IMR-90 (cell line): ENCODE results near the gene ZBTB3. TPM values are rescaled to one million over a fixed set of nuclear protein-coding genes. Genes with fewer than 3 reads are reported as not detected.
"Not testable (repeated sequence)": the region's sequence is repeated elsewhere in the genome, so short reads cannot be mapped to it uniquely, and the experiment has no call there.

ENCODE experiments used
- ATAC-seq: fragments of 200-7000 bp; cut with Tn5 transposase; 2 replicates; pipeline ENCODE4 v1.9.1; 2020; ENCODE audit warnings: low read depth, mild to moderate bottlenecking, moderate library complexity
- BruUV-seq: library from RNA; stranded (reverse); fragments of 400-500 nt; replicated peaks from 2 replicates; lab custom pipeline; 2021; lab: Mats Ljungman, UMichigan
- CTCF ChIA-PET: fragments of 300-600 bp; formaldehyde crosslinking; extraction: SDS; loops from one replicate; lab custom pipeline; 2021; ENCODE audit warnings: antibody characterized with exemption; lab: Yijun Ruan, JAX
- POLR2A ChIA-PET: fragments of 300-600 bp; sonication (Branson Sonifier 250); formaldehyde crosslinking; loops from one replicate; lab custom pipeline; 2022; ENCODE audit warnings: antibody characterized with exemption; ENCODE audit not compliant: unreplicated experiment; lab: Charles Lee
- DNase-seq: peaks from one replicate; pipeline ENCODE4 v3.0.0; 2013
- H2AFZ ChIP-seq: replicated peaks from 2 replicates; pipeline ENCODE3; 2013; ENCODE audit warnings: low read length, mild to moderate bottlenecking; ENCODE audit not compliant: poor library complexity
- H2AK5ac ChIP-seq: 2 replicates; pipeline ENCODE4 v1.6.1; 2013; ENCODE audit warnings: low read depth, low read length, inconsistent platforms
- H2AK9ac ChIP-seq: replicated peaks from 2 replicates; pipeline ENCODE3; 2013; ENCODE audit warnings: mild to moderate bottlenecking, low read depth, low read length, moderate library complexity; ENCODE audit not compliant: poor library complexity
- H2BK120ac ChIP-seq: 2 replicates; pipeline ENCODE4 v1.6.1; 2013; ENCODE audit warnings: low read depth, low read length, inconsistent platforms
- H2BK15ac ChIP-seq: 3 replicates; pipeline ENCODE4 v1.6.1; 2013; ENCODE audit warnings: low read depth, low read length, inconsistent platforms
- H2BK20ac ChIP-seq: 2 replicates; pipeline ENCODE4 v1.6.1; 2013; ENCODE audit warnings: low read depth, mild to moderate bottlenecking, inconsistent platforms, low read length, moderate library complexity
- H2BK5ac ChIP-seq: 2 replicates; pipeline ENCODE4 v1.6.1; 2013; ENCODE audit warnings: mild to moderate bottlenecking, low read depth, low read length, inconsistent platforms; ENCODE audit not compliant: poor library complexity, severe bottlenecking
- H3K14ac ChIP-seq: replicated peaks from 2 replicates; pipeline ENCODE4 v1.6.1; 2013; ENCODE audit warnings: low read depth, low read length, inconsistent platforms
- H3K18ac ChIP-seq: 2 replicates; pipeline ENCODE4 v1.6.1; 2013; ENCODE audit warnings: low read depth, low read length, control low read depth
- H3K23ac ChIP-seq: 2 replicates; pipeline ENCODE4 v1.6.1; 2013; ENCODE audit warnings: low read depth, low read length, inconsistent platforms
- H3K27ac ChIP-seq: 2 replicates; pipeline ENCODE4 v1.5.1; 2013; ENCODE audit warnings: mild to moderate bottlenecking, control low read depth, low read length; ENCODE audit not compliant: insufficient read depth
- H3K27me3 ChIP-seq: 2 replicates; pipeline ENCODE4 v1.6.1; 2013; ENCODE audit warnings: low read length; ENCODE audit not compliant: control insufficient read depth, insufficient read depth
- H3K36me3 ChIP-seq: 2 replicates; pipeline ENCODE4 v1.6.1; 2013; ENCODE audit warnings: low read length, mixed read lengths; ENCODE audit not compliant: control insufficient read depth, insufficient read depth
- H3K4ac ChIP-seq: 2 replicates; pipeline ENCODE4 v1.6.1; 2013; ENCODE audit warnings: low read depth, low read length, inconsistent platforms
- H3K4me1 ChIP-seq: 2 replicates; pipeline ENCODE4 v1.6.1; 2013; ENCODE audit warnings: low read length, mixed read lengths; ENCODE audit not compliant: control insufficient read depth, insufficient read depth
- H3K4me2 ChIP-seq: 2 replicates; pipeline ENCODE4 v1.6.1; 2013; ENCODE audit warnings: low read depth, mild to moderate bottlenecking, control low read depth, low read length, moderate library complexity
- H3K4me3 ChIP-seq: 2 replicates; pipeline ENCODE4 v1.5.1; 2013; ENCODE audit warnings: low read depth, mild to moderate bottlenecking, control low read depth, low read length, moderate library complexity; ENCODE audit not compliant: insufficient read depth
- H3K56ac ChIP-seq: 2 replicates; pipeline ENCODE4 v1.6.1; 2013; ENCODE audit warnings: low read length, inconsistent platforms; ENCODE audit not compliant: insufficient read depth; ENCODE audit errors: extremely low read depth
- H3K79me1 ChIP-seq, 2 experiments: 2 replicates each; pipeline ENCODE4 v1.6.1; 2013; ENCODE audit warnings: low read length in 2 of 2, inconsistent platforms in 1 of 2, low read depth in 1 of 2
- H3K9ac ChIP-seq: 2 replicates; pipeline ENCODE4 v1.6.1; 2013; ENCODE audit warnings: low read depth, low read length, control low read depth
- H3K9me1 ChIP-seq: 2 replicates; pipeline ENCODE4 v1.6.1; 2013; ENCODE audit warnings: low read length, inconsistent platforms; ENCODE audit not compliant: insufficient read depth
- H3K9me3 ChIP-seq: 2 replicates; pipeline ENCODE4 v1.6.1; 2013; ENCODE audit warnings: low read length; ENCODE audit not compliant: control insufficient read depth, insufficient read depth
- H4K20me1 ChIP-seq: 2 replicates; pipeline ENCODE4 v1.6.1; 2013; ENCODE audit warnings: low read length, inconsistent platforms; ENCODE audit not compliant: insufficient read depth
- H4K5ac ChIP-seq: 2 replicates; pipeline ENCODE4 v1.6.1; 2013; ENCODE audit warnings: mild to moderate bottlenecking, low read depth, low read length, control low read depth
- H4K8ac ChIP-seq, 2 experiments: 2 replicates each; pipeline ENCODE4 v1.6.1; 2013; ENCODE audit warnings: low read depth in 2 of 2, low read length in 2 of 2, control low read depth in 1 of 2, inconsistent platforms in 1 of 2
- H4K91ac ChIP-seq: 2 replicates; pipeline ENCODE4 v1.6.1; 2013; ENCODE audit warnings: low read depth, low read length, inconsistent platforms; ENCODE audit not compliant: insufficient read depth
- WGBS, 2 experiments: methylation state at CpG; one replicate each; pipeline versions ENCODE4 v1.1.5 to v1.1.7; 2013; ENCODE audit warnings: missing lambda C conversion rate in 2 of 2; ENCODE audit not compliant: insufficient read length in 1 of 2; ENCODE audit errors: extremely low coverage in 2 of 2; 5-methylcytosine and 5-hydroxymethylcytosine counted together
- dilution Hi-C: fragments of 300-500 bp; cut with HindIII; formaldehyde crosslinking; loops from one replicate; pipeline ENCODE4 v1.14.3; 2018; ENCODE audit warnings: low sequenced_read_pairs; ENCODE audit not compliant: unreplicated experiment
- in situ Hi-C: fragments of 300-500 bp; cut with MboI; formaldehyde crosslinking; loops from 3 replicates; pipeline ENCODE4 v1.14.3; 2019; ENCODE audit warnings: low sequenced_read_pairs, inconsistent platforms, mixed read lengths
- intact Hi-C: fragments of 100-400 bp; cut with micrococcal nuclease; formaldehyde crosslinking; loops from 2 replicates; pipeline ENCODE4 v1.10.0; 2022
- polyA plus RNA-seq, 3 experiments: library from polyadenylated mRNA; depleted of rRNA; stranded (reverse); fragments of >200 nt; gene quantifications; 2 replicates each; pipeline ENCODE4 v1.2.3, GENCODE V29; 2012; ENCODE audit warnings: low replicate concordance in 1 of 3
- total RNA-seq: library from RNA; depleted of rRNA; stranded (reverse); fragments of >200 nt; gene quantifications from 2 replicates; pipeline ENCODE4 v1.2.3, GENCODE V29; 2012

The ZBTB3 gene
- total and polyA plus RNA-seq, 2 of the 4 experiments (the other 2 are of a cell fraction): 3.4 to 8.1 TPM

- not testable (repeated sequence) for BruUV-seq
- no CpG with 5 or more reads among the region's 9 CpGs for WGBS, 2 experiments
Observed at GRCh38 chr11:62760867-62761227, 6.9 kb upstream of the ZBTB3 start.

More at GRCh38 chr11:62760867-62761227, 6.9 kb upstream of the ZBTB3 start:
- H3K9me3 ChIP-seq, H4K20me1 ChIP-seq, H2BK120ac ChIP-seq, H3K4ac ChIP-seq, H4K5ac ChIP-seq, H4K8ac ChIP-seq, H3K18ac ChIP-seq, H3K27me3 ChIP-seq, H3K14ac ChIP-seq, H2BK15ac ChIP-seq, H2AK9ac ChIP-seq, H3K9me1 ChIP-seq, H3K36me3 ChIP-seq, H3K23ac ChIP-seq, in situ Hi-C loops, H3K9ac ChIP-seq, H3K56ac ChIP-seq, H2BK5ac ChIP-seq, H4K91ac ChIP-seq, H2BK20ac ChIP-seq, ATAC-seq, dilution Hi-C loops, H3K4me1 ChIP-seq, H3K4me3 ChIP-seq, H3K27ac ChIP-seq, DNase-seq: not testable (repeated sequence)
- CTCF ChIA-PET: interaction anchor here (0.7 to 1.0 kb wide), 2 partner anchors 8 to 87 kb away, joined by 3 to 5 read pairs; no protein-coding TSS in a partner anchor
- peaks cover 19 to 26% of the 10 kb centered on the region in 2 experiments for H3K79me1 ChIP-seq
- H2AFZ ChIP-seq: peak overlapping the region; percentile 81
- intact Hi-C loops: loop anchor here (5.0 kb wide), 1 partner anchor 34 kb away; the partner anchor contains the start of genes HNRNPUL2 and TTC9C
- H2AK5ac ChIP-seq: peak overlapping the region; percentile 44; the same call in 1 of the 2 replicates
- POLR2A ChIA-PET: interaction anchor here (1.0 kb wide), 1 partner anchor 11 kb away, joined by 5 read pairs; the partner anchor contains the start of gene TAF6L
- 0 out of 2 replicates have a peak overlapping the region, but pooled peaks have one; percentile 28 for H3K4me2 ChIP-seq
